CD14-positive monocyte (primary cell): ENCODE measurements around the gene CD276. TPM values are rescaled to one million over a fixed set of nuclear protein-coding genes. Genes with fewer than 3 reads are reported as not detected.

Experiments
- DNase-seq, 3 donors: peaks; one replicate each; pipeline ENCODE4 v3.0.0-alpha.2; 2011 to 2022
- H2AFZ ChIP-seq: 2 replicates; pipeline ENCODE4 v1.6.0; 2012; ENCODE audit warnings: mild to moderate bottlenecking, low read depth, low read length, inconsistent platforms; ENCODE audit not compliant: insufficient read depth, poor library complexity, severe bottlenecking
- H3K27ac ChIP-seq, 2 donors: 1 replicate in 1 of 2; 2 replicates in 1 of 2; pipeline ENCODE4 v1.5.1; 2012 to 2013; ENCODE audit warnings: low read length in 2 of 2, control low read depth in 1 of 2, inconsistent platforms in 1 of 2, low read depth in 1 of 2, mild to moderate bottlenecking in 1 of 2
- H3K27me3 ChIP-seq, 2 donors: one replicate each; pipeline versions ENCODE4 v1.6.0 to v1.6.1; 2011 to 2013; ENCODE audit warnings: low read length in 2 of 2; ENCODE audit not compliant: control insufficient read depth in 2 of 2, insufficient read depth in 2 of 2
- H3K36me3 ChIP-seq, 2 donors: replicated peaks in 1 of 2; 1 replicate in 1 of 2; 2 replicates in 1 of 2; pipeline versions ENCODE4 v1.5.1 to v1.6.1; 2012 to 2013; ENCODE audit warnings: low read length in 2 of 2, control low read depth in 1 of 2, inconsistent platforms in 1 of 2, mild to moderate bottlenecking in 1 of 2; ENCODE audit not compliant: insufficient read depth in 2 of 2, control insufficient read depth in 1 of 2
- H3K4me1 ChIP-seq, 2 donors: 1 replicate in 1 of 2; 2 replicates in 1 of 2; pipeline versions ENCODE4 v1.5.1 to v1.6.1; 2012 to 2013; ENCODE audit warnings: low read length in 2 of 2, control low read depth in 1 of 2, inconsistent platforms in 1 of 2, mild to moderate bottlenecking in 1 of 2, moderate library complexity in 1 of 2; ENCODE audit not compliant: insufficient read depth in 2 of 2, control insufficient read depth in 1 of 2
- H3K4me2 ChIP-seq: replicated peaks from 2 replicates; pipeline ENCODE3; 2012; ENCODE audit warnings: low read length, moderate library complexity, mild to moderate bottlenecking; ENCODE audit not compliant: poor library complexity, severe bottlenecking; ENCODE audit errors: extremely low read depth
- H3K4me3 ChIP-seq, 3 experiments: fragments of 200-600 bp in 1 of 3; sonication (generic) in 1 of 3; replicated peaks in 1 of 3; 1 replicate in 2 of 3; 2 replicates in 1 of 3; pipeline ENCODE4 v1.5.1; 2011 to 2013; ENCODE audit warnings: low read length in 3 of 3, mild to moderate bottlenecking in 3 of 3, control low read depth in 2 of 3, low read depth in 2 of 3, inconsistent platforms in 1 of 3, moderate library complexity in 1 of 3
- H3K79me2 ChIP-seq: 2 replicates; pipeline ENCODE4 v1.6.0; 2012; ENCODE audit warnings: mild to moderate bottlenecking, control low read depth, inconsistent platforms, low read length, moderate library complexity; ENCODE audit not compliant: insufficient read depth
- H3K9ac ChIP-seq: 2 replicates; pipeline ENCODE4 v1.6.0; 2017; ENCODE audit warnings: low read length, mild to moderate bottlenecking; ENCODE audit not compliant: insufficient read depth, poor library complexity, severe bottlenecking
- H3K9me3 ChIP-seq, 2 donors: replicated peaks in 1 of 2; 1 replicate in 1 of 2; 2 replicates in 1 of 2; pipeline versions ENCODE4 v1.5.1 to v1.6.1; 2012 to 2013; ENCODE audit warnings: low read length in 2 of 2, control low read depth in 1 of 2; ENCODE audit not compliant: control insufficient read depth in 1 of 2, insufficient read depth in 1 of 2
- H4K20me1 ChIP-seq: 2 replicates; pipeline ENCODE4 v1.6.0; 2012; ENCODE audit warnings: mild to moderate bottlenecking, low read length, control low read depth, moderate library complexity; ENCODE audit not compliant: insufficient read depth
- H3K27ac Mint-ChIP-seq, 7 donors: one replicate each; pipeline ENCODE4 v1.8.0; 2020; ENCODE audit warnings: mild to moderate bottlenecking in 7 of 7, mixed read lengths in 7 of 7, moderate library complexity in 6 of 7, inconsistent platforms in 2 of 7
- H3K27me3 Mint-ChIP-seq, 3 donors: one replicate each; pipeline ENCODE4 v1.8.0; 2021 to 2022; ENCODE audit warnings: low read depth in 3 of 3, mild to moderate bottlenecking in 3 of 3, mixed read lengths in 3 of 3, moderate library complexity in 3 of 3, inconsistent platforms in 1 of 3
- H3K36me3 Mint-ChIP-seq, 2 donors: one replicate each; pipeline ENCODE4 v1.8.0; 2020; ENCODE audit warnings: mixed read lengths in 2 of 2, inconsistent platforms in 1 of 2, mild to moderate bottlenecking in 1 of 2
- H3K4me1 Mint-ChIP-seq: one replicate; pipeline ENCODE4 v1.8.0; 2020; ENCODE audit warnings: mild to moderate bottlenecking, mixed read lengths
- H3K4me3 Mint-ChIP-seq, 2 donors: one replicate each; pipeline ENCODE4 v1.8.0; 2020; ENCODE audit warnings: mild to moderate bottlenecking in 2 of 2, mixed read lengths in 2 of 2, moderate library complexity in 1 of 2
- H3K9me3 Mint-ChIP-seq, 7 donors: one replicate each; pipeline ENCODE4 v1.8.0; 2020 to 2022; ENCODE audit warnings: mixed read lengths in 7 of 7, mild to moderate bottlenecking in 6 of 7, moderate library complexity in 6 of 7, inconsistent platforms in 2 of 7
- WGBS: methylation state at CpG from one replicate; pipeline ENCODE4 v1.1.5; 2013; ENCODE audit warnings: missing lambda C conversion rate; ENCODE audit not compliant: insufficient coverage; 5-methylcytosine and 5-hydroxymethylcytosine counted together
- intact Hi-C, 2 donors: fragments of 100-400 bp; cut with micrococcal nuclease; formaldehyde crosslinking; loops; one replicate each; pipeline versions ENCODE4 v1.15.0 to v1.15.1; 2023
- polyA plus RNA-seq, 3 donors: library from polyadenylated mRNA; depleted of rRNA in 1 of 3; unstranded in 2 of 3; stranded (reverse) in 1 of 3; fragments of 300-500 nt in 2 of 3; fragments of >200 nt in 1 of 3; fragmentation: Illumina TruSeq in 2 of 3; gene quantifications; 1 replicate in 2 of 3; 2 replicates in 1 of 3; pipeline ENCODE4 v1.2.3, GENCODE V29; 2012 to 2021
- TF ChIP-seq, protein P1 (sequence below): fragments of 200-600 bp; IDR thresholded peaks from one replicate; pipeline ENCODE4 v1.8.0; 2022; ENCODE audit warnings: antibody characterized with exemption, mild to moderate bottlenecking

CD276 gene
- polyA plus RNA-seq, 3 donors: 0.52 to 0.72 (median 0.64) TPM

DNA sequence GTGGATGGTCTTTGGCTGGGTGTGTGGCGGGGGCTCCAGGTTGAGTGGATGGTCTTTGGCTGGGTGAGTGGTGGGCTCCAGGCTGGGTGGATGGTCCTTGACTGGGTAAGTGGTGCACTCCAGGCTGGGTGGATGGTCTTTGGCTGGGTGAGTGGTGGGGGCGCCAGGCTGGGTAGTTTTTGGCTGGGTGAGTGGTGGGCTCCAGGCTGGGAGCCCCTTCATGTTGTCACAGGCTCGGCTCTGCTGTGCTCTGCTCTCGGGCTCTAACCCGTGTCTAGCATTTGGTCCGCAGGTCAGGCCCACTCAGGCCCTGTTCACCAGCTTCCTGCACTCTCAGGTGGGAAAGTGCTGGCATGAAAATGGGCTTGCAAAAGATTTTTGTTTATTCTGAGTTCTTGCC is 25.1 kb downstream of the CD276 start:
- intact Hi-C loops: no loop called here
- Mint-ChIP-seq H3K27me3 (peaks cover 9 to 19% (median 10%) of the 10 kb centered on the region in 3 donors), H3K27ac (no peak overlapping the region), H3K9me3 (no peaks in the 10 kb centered on the region), H3K4me3 (no peak overlapping the region), H3K36me3 (no peaks in the 10 kb centered on the region), H3K4me1 (peaks cover 18% of the 10 kb centered on the region)
- H3K9ac ChIP-seq: no peak overlapping the region
- no peaks in the 10 kb centered on the region for H3K36me3 ChIP-seq
- no peak overlapping the region for H3K27ac ChIP-seq
- no peak overlapping the region for H3K4me2 ChIP-seq
- TF ChIP-seq, protein P1, sequence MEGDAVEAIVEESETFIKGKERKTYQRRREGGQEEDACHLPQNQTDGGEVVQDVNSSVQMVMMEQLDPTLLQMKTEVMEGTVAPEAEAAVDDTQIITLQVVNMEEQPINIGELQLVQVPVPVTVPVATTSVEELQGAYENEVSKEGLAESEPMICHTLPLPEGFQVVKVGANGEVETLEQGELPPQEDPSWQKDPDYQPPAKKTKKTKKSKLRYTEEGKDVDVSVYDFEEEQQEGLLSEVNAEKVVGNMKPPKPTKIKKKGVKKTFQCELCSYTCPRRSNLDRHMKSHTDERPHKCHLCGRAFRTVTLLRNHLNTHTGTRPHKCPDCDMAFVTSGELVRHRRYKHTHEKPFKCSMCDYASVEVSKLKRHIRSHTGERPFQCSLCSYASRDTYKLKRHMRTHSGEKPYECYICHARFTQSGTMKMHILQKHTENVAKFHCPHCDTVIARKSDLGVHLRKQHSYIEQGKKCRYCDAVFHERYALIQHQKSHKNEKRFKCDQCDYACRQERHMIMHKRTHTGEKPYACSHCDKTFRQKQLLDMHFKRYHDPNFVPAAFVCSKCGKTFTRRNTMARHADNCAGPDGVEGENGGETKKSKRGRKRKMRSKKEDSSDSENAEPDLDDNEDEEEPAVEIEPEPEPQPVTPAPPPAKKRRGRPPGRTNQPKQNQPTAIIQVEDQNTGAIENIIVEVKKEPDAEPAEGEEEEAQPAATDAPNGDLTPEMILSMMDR: no peak
- H3K4me3 ChIP-seq: no peak overlapping the region
- H3K79me2 ChIP-seq: no peaks in the 10 kb centered on the region
- H2AFZ ChIP-seq: no peak overlapping the region
- H3K4me1 ChIP-seq: peaks cover 12 to 15% of the 10 kb centered on the region in 2 donors
- WGBS: 92% methylated on average over 5 of the region's 6 CpGs
- DNase-seq: no peak
- no peaks in the 10 kb centered on the region for H3K9me3 ChIP-seq
- no peaks in the 10 kb centered on the region for H3K27me3 ChIP-seq
- no peaks in the 10 kb centered on the region for H4K20me1 ChIP-seq

DNA sequence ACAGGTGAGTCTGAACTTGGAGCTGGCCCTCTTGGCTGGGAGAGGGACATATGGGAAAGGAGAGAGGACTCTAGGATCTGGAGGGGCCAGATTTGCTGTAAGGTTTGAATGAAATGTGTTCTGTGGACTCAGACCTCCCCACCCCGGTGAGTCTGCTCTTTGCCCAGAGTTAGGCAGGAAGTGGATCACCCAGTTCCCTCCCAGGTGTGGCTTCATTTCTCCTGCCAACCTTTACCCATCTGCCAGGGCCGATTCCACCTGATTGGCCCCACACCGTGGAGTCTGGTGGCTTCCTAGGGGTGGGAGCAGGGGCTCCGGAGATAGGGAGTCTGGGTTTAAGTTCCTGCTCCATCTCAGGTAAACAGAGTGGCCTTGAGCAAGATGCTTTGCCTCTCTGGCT is 25.5 kb downstream of the CD276 start:
- Histone ChIP-seq H3K9me3 (no peaks in the 10 kb centered on the region), H3K27me3 (no peaks in the 10 kb centered on the region), H3K79me2 (no peaks in the 10 kb centered on the region), H4K20me1 (no peaks in the 10 kb centered on the region), H3K4me1 (peaks cover 12 to 15% of the 10 kb centered on the region in 2 donors), H2AFZ (no peak overlapping the region), H3K36me3 (no peaks in the 10 kb centered on the region), H3K4me2 (no peak overlapping the region), H3K9ac (no peak overlapping the region), H3K27ac (no peak overlapping the region), H3K4me3 (no peak overlapping the region)
- DNase-seq: no peak
- H3K4me3 Mint-ChIP-seq: no peak overlapping the region
- no peaks in the 10 kb centered on the region for H3K36me3 Mint-ChIP-seq
- WGBS: no CpG with 5 or more reads among the region's 4 CpGs
- peaks cover 18% of the 10 kb centered on the region for H3K4me1 Mint-ChIP-seq
- no peak overlapping the region for H3K27ac Mint-ChIP-seq
- H3K9me3 Mint-ChIP-seq: no peaks in the 10 kb centered on the region
- TF ChIP-seq, protein P1: no peak
- intact Hi-C loops: no loop called here
- peaks cover 9 to 22% (median 11%) of the 10 kb centered on the region in 3 donors for H3K27me3 Mint-ChIP-seq
